HS-27A (cell line): ENCODE measurements around the gene ZBTB45.

Experiments
- DNase-seq: peaks from one replicate; pipeline ENCODE4 v3.0.0-alpha.2; 2012; ENCODE audit warnings: low read depth, missing footprints

Gene ZBTB45

GRCh38 chr19:58538257-58539168 is 18.9 kb upstream of the ZBTB45 start:
- DNase-seq, result no peak

- DNase-seq, result no peak
These were observed 17.5 kb upstream of the ZBTB45 start for GRCh38 chr19:58536852-58537798.

DNA sequence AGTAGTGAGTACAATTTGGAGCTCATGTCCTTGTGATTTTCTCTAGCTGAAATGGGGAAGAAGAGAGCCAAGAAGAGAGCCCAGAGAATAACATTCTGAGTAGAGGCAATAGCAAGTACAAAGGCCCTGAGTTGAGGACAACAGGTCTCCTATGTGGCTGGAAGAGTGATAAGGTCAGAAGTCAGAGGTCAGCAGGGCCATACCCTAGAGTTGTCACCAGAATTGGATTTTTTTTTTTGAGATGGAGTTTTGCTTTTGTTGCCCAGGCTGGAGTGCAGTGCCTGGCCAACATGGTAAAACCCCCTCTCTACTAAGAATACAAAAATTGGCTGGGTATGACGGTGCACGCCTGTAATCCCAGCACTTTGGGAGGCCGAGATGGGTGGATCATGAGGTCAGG is 16.2 kb upstream of the ZBTB45 start:
- no peak for DNase-seq

DNA sequence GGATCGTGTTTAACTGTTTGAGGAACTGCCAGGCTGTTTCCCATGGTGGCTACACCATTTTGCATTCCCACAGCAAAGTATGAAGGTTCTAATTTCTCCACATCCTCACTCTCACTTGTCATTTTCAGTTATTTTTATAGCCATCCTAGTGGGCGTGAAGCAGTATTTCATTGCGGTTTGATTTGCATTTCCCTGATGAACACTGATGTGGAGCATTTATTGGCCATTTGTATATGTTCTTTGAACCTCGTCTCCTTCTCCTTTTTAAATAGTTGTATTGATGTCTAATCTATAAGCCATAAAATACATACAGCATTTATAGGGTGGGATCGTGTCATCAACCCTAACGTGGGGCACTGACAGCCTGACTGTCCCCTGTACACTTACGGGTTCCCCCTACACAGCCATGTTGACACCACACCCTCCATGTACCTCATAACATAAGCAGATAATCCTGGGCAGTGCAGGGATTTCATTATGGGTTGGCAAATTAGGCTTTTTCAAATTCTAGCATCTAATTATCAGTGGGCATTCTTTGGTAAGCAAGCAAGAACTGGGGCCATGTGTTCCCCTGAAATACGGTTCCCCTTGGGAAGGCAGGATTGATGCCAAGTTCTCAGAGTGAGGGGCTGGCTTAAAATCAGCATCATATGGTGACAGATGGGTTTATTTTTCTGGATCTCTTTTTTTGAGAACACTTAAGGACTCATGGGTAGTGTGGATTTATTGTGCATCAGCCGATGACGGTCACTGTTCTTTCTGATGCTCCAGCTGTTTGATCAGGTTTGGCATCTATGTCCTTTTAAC is 11.6 kb upstream of the ZBTB45 start:
- no peak for DNase-seq

DNA sequence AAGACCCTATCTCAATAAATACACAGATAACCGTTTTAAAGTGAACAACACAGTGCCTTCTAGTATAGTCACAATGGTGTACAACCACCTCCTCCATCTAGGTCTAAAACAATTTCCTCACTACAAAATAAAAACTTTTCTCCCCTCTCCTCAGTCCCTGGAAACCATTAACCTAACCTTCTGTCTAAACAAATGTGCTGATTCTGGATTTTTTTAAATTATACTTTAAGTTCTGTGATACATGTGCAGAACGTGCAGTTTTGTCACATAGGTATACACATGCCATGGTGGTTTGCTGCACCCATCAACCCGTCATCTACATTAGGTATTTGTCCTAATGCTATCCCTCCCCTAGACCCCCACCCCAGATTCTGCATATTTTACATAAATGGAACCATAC is 9.8 kb upstream of the ZBTB45 start:
- no peak for DNase-seq

DNA sequence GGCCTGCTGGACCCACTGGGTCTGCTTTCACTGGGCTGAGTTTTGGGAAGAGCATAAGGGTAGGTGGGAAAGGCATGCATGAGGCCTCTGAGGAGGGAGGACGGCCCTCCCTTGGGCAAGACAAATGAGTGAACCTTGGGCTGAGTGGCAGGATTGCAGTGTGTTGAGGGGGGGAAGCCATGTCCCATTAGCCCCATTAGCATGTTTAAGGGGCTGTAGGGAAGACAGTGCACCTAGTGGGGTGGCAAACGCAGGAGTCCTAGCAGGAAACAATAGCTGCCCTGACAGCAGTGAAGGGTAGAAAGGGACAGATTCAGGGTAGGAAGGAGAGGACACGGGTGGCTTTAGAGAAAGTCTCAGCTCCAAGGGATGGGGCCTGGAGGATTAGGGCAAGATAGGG is 3.1 kb upstream of the ZBTB45 start:
- no peak for DNase-seq

- no peak for DNase-seq
These were observed 2.0 kb upstream of the ZBTB45 start for GRCh38 chr19:58521651-58522050.

DNA sequence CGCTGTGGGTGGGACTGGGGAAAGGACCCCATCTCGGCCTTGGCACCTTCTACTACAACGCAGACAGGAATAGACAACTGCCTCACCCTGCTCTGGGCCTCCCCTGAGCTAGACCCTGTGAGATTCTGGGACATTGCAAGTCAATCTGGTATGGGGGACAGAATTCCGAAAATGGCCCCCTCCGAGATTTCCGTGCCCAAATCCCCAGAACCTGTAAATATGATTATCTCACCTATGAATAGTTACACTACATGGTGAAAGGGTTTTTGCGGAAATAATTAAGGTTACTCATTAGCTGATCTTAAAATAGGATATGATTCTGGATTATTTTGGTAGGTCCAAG is 618 bp upstream of the ZBTB45 start:
- no peak for DNase-seq

- DNase-seq, result peak; percentile 55
These were observed 589 bp downstream of the ZBTB45 start for GRCh38 chr19:58519087-58519354.

- DNase-seq, result no peak
These were observed 1.1 kb downstream of the ZBTB45 start for GRCh38 chr19:58518256-58519086.

GRCh38 chr19:58516964-58517833 is 2.4 kb downstream of the ZBTB45 start:
- no peak for DNase-seq

DNA sequence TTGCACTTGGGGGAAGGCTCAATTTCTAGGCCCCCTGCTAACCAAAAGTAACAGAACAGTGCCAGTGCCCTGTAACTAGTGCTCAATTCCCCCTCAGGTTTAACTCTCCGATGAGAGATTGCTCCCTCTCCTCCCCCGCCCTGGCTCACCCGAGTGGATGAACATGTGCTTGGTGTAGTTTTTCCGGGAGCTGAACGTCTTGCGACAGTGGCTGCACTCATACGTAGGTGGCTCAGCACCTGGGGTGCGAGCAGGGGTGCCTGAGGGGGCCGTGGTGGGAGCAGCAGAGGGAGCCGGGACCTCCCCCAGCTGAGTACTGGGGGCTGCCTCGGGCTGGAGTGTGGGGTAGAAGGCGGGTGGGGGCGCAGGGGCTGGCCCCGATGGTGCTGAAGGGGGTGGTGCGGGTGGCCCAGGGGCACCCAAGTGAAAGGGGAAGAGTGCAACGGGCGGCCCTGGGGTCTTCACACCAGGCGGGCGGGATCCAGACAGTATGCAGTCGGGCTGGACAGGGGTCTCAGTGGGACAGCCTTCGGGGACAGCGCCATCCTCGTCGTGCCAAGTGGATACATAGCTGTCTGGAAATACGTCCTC is 3.3 kb downstream of the ZBTB45 start:
- no peak for DNase-seq

DNA sequence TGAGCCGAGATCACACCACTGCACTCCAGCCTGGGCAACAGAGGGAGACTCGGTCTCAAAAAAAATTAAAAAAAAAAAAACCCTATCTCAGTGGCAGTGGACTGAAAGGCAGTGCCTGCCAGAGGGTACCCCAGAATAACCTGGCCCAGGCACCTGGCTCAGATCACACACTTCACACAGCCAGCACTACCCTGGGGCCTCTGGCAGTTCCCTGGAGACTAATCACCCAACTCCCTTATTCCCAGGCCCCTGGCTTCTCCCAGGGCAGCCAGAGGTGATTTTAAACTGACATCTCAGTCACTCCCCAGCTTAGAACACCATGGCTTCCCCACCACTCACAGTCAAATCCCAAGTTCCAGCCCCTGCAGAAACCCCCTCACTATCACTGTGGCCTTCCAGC is 4.4 kb downstream of the ZBTB45 start:
- DNase-seq, result no peak

DNA sequence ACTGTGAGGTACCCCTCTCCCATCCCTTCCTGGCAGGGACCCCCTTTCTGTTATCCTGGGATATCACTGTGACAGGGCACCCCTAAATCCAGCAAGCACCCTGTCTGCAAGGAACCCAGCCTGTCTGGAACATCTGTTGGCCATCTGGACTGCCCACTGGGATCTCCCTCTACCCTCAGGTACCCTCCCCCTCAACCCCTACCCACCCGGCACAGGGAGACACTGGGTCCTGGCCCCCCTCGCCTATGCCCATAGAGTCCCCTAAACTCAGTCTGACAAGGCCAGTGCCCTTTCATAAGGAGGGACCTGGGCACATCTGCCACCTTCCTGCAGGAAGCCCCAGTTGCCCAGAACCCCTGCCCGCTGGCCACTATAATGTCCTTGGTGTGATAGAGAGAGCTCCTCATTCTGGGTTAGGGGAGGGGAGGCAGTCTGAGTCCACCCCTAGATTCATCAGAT is 5.0 kb downstream of the ZBTB45 start:
- no peak for DNase-seq

DNA sequence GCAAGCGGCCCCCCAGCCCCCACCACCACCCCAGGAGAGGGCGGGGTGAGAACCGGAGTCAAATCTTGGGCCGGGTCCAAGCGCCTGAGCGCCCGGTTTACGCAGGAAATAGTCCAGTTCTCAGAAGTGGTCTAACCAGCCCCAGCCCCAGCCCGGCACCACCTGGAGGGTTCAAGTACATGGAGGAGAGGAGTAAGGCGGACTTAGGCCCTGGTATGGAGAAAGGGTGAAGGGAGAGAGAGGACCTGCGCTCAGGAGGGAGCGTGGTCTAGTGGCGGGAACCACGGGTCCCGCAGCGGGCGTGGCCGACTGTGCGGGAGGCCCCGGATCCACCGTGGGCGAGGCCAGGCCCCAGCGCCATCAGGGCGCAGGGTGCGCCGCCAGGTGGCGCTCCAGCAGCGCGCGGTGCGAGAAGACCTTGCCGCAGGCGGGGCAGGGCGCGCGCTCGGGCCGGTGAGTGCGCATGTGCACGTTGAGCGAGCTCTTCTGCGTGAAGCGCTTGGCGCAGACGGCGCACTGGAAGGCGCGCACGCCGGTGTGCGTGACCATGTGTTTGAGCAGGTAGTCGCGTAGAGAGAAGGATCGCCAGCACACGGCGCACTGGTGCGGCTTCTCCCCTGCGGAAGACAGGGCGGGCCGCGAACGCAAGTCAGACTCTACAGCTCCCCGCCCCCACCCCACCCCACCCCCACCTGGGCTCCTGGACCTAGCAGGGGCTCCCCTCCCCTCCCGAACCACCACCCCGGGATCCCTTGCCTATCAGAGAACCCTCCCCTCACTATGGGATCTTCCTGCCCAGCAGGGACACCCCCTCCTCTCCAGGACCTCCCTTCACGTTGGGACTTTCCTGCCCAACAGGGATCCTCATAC is 5.7 kb downstream of the ZBTB45 start:
- DNase-seq, result no peak

DNA sequence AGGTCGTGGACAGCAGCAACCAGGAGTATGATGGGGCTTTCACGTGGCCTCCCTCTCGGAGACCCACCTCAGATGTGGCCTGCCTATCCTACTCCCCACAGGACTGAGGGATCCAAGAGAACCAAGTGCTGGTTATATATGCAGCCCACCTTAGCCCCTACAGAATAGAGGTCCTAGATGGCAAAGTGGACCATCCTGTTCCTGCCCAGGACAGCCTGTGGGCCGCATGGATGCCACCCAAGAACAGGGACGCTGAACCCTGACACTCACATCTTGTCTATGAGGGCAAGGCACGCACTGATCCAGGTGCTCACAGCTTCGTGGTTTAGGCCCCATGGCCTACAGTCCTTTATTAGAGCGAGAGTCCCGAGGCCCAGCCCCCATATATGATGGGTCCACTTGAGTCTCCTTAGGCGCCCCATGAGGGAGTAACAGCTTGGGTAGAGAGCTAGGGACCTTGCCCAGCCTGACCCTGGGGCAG is 6.4 kb downstream of the ZBTB45 start:
- DNase-seq, result no peak

- DNase-seq, result no peak
These were observed 8.0 kb downstream of the ZBTB45 start, which contains the start of gene SLC27A5 for GRCh38 chr19:58511353-58512208. Gene SLC27A5 (minus strand): TSS chr19:58511992. CDS start chr19:58511955, 37 bp downstream.
